Measurements from ENCODE around the gene TLCD1.

Gene TLCD1

GRCh38 chr17:28760601-28761562 is 34.8 kb upstream of the TLCD1 start:
- Histone ChIP-seq H4K20me1 (ENCODE audit: insufficient read depth, low read length) (peaks cover 20% of the 10 kb centered on the region; the same call in 1 of the 2 replicates), H3K9me3 (ENCODE audit: insufficient read depth, low read length, severe bottlenecking) (no peaks in the 10 kb centered on the region), H3K4me3 (ENCODE audit: low read depth in 1 of 2, low read length in 2 of 2) (no peak overlapping the region), H2AFZ (ENCODE audit: low read depth, low read length) (no peak overlapping the region), H3K4me1 (ENCODE audit: insufficient read depth, low read length) (no peaks in the 10 kb centered on the region), H3K27ac (ENCODE audit: low read length) (no peak overlapping the region), H3K27me3 (ENCODE audit: insufficient read depth, low read length, poor library complexity) (no peaks in the 10 kb centered on the region), H3K36me3 (ENCODE audit: insufficient read depth, low read length) (peaks cover 64% of the 10 kb centered on the region), H3K4me2 (ENCODE audit: insufficient read depth, low read length) (no peak overlapping the region), H3K79me2 (ENCODE audit: insufficient read depth, low read length) (peaks cover 8% of the 10 kb centered on the region; the same call in 1 of the 2 replicates), H3K9ac (ENCODE audit: low read depth, low read length) (no peak overlapping the region)
- DNase-seq (no peak), ATAC-seq (ENCODE audit: insufficient read depth, low read depth) (no peak)
- TF ChIP-seq EZH2 (IDR thresholded peaks at IDR 0.05; ENCODE audit: borderline replicate concordance, low read depth, low read length, severe bottlenecking) = no peak
- no peak for TF ChIP-seq CTCF (IDR thresholded peaks at IDR 0.05; ENCODE audit: borderline replicate concordance, extremely low read depth, low read length, poor library complexity, severe bottlenecking)

- Histone ChIP-seq H2AFZ (ENCODE audit: low read depth, low read length) (no peak overlapping the region), H3K4me1 (ENCODE audit: insufficient read depth, low read length) (no peaks in the 10 kb centered on the region), H3K4me3 (ENCODE audit: low read depth in 1 of 2, low read length in 2 of 2) (no peak overlapping the region), H4K20me1 (ENCODE audit: insufficient read depth, low read length) (peaks cover 20% of the 10 kb centered on the region; the same call in 1 of the 2 replicates), H3K9me3 (ENCODE audit: insufficient read depth, low read length, severe bottlenecking) (no peaks in the 10 kb centered on the region), H3K9ac (ENCODE audit: low read depth, low read length) (no peak overlapping the region), H3K27me3 (ENCODE audit: insufficient read depth, low read length, poor library complexity) (no peaks in the 10 kb centered on the region), H3K27ac (ENCODE audit: low read length) (no peak overlapping the region), H3K79me2 (ENCODE audit: insufficient read depth, low read length) (peaks cover 8% of the 10 kb centered on the region; the same call in 1 of the 2 replicates), H3K36me3 (ENCODE audit: insufficient read depth, low read length) (peaks cover 52% of the 10 kb centered on the region), H3K4me2 (ENCODE audit: insufficient read depth, low read length) (no peak overlapping the region)
- DNase-seq = no peak
- no peak for TF ChIP-seq EZH2 (IDR thresholded peaks at IDR 0.05; ENCODE audit: borderline replicate concordance, low read depth, low read length, severe bottlenecking)
- TF ChIP-seq CTCF (IDR thresholded peaks at IDR 0.05; ENCODE audit: borderline replicate concordance, extremely low read depth, low read length, poor library complexity, severe bottlenecking) = no peak
- ATAC-seq (ENCODE audit: insufficient read depth, low read depth) = no peak
Measured at GRCh38 chr17:28759256-28759865, 33.3 kb upstream of the TLCD1 start.

- Histone ChIP-seq H3K27me3 (ENCODE audit: insufficient read depth, low read length, poor library complexity) (no peaks in the 10 kb centered on the region), H3K9ac (ENCODE audit: low read depth, low read length) (no peak overlapping the region), H4K20me1 (ENCODE audit: insufficient read depth, low read length) (peaks cover 20% of the 10 kb centered on the region; the same call in 1 of the 2 replicates), H3K4me3 (ENCODE audit: low read depth in 1 of 2, low read length in 2 of 2) (no peak overlapping the region), H3K36me3 (ENCODE audit: insufficient read depth, low read length) (peaks cover 52% of the 10 kb centered on the region), H3K9me3 (ENCODE audit: insufficient read depth, low read length, severe bottlenecking) (no peaks in the 10 kb centered on the region), H3K27ac (ENCODE audit: low read length) (no peak overlapping the region), H2AFZ (ENCODE audit: low read depth, low read length) (no peak overlapping the region), H3K79me2 (ENCODE audit: insufficient read depth, low read length) (peaks cover 7% of the 10 kb centered on the region; the same call in 1 of the 2 replicates), H3K4me1 (ENCODE audit: insufficient read depth, low read length) (no peaks in the 10 kb centered on the region), H3K4me2 (ENCODE audit: insufficient read depth, low read length) (no peak overlapping the region)
- no peak for TF ChIP-seq CTCF (IDR thresholded peaks at IDR 0.05; ENCODE audit: borderline replicate concordance, extremely low read depth, low read length, poor library complexity, severe bottlenecking)
- TF ChIP-seq EZH2 (IDR thresholded peaks at IDR 0.05; ENCODE audit: borderline replicate concordance, low read depth, low read length, severe bottlenecking) = no peak
- DNase-seq = no peak
- no peak for ATAC-seq (ENCODE audit: insufficient read depth, low read depth)
Measured at GRCh38 chr17:28758411-28759121, 32.5 kb upstream of the TLCD1 start.
